Tibial artery (tissue), 4 donors: ENCODE results near the gene CPED1.

Source experiments
- DNase-seq, 2 donors: peaks; one replicate each; pipeline ENCODE4 v3.0.0-alpha.2; 2019
- H3K27ac ChIP-seq, 2 donors: fragments of 200-600 bp; sonication (generic) in 1 of 2; 1 replicate in 1 of 2; 2 replicates in 1 of 2; pipeline ENCODE4 v1.5.1; 2018 to 2019; ENCODE audit warnings: mild to moderate bottlenecking in 1 of 2
- H3K27me3 ChIP-seq, 2 donors: fragments of 200-600 bp; sonication (generic) in 1 of 2; one replicate each; pipeline versions ENCODE4 v1.5.1 to v1.6.0; 2016 to 2019
- H3K36me3 ChIP-seq, 3 donors: fragments of 200-600 bp; sonication (generic) in 2 of 3; one replicate each; pipeline ENCODE4 v1.5.1; 2016 to 2019; ENCODE audit warnings: mild to moderate bottlenecking in 2 of 3
- H3K4me1 ChIP-seq, 4 donors: fragments of 200-600 bp; sonication (generic) in 2 of 4; 1 replicate in 3 of 4; 2 replicates in 1 of 4; pipeline ENCODE4 v1.5.1; 2016 to 2019
- H3K4me3 ChIP-seq, 2 donors: fragments of 200-600 bp; sonication (generic) in 1 of 2; 1 replicate in 1 of 2; 2 replicates in 1 of 2; pipeline ENCODE4 v1.5.1; 2018 to 2019; ENCODE audit warnings: mild to moderate bottlenecking in 2 of 2
- H3K9me3 ChIP-seq, 3 donors: fragments of 200-600 bp; sonication (generic) in 1 of 3; one replicate each; pipeline ENCODE4 v1.5.1; 2016 to 2019
- intact Hi-C: fragments of 100-400 bp; cut with DNase I; formaldehyde crosslinking; loops from one replicate; pipeline ENCODE4 v1.15.0; 2023; ENCODE audit warnings: low total_unique reads
- TF ChIP-seq, protein P1 (sequence below), 2 experiments: fragments of 200-600 bp in 1 of 2; fragments of 450-650 bp in 1 of 2; IDR thresholded peaks; one replicate each; pipeline ENCODE4 v1.5.1; 2017 to 2019; ENCODE audit warnings: antibody characterized with exemption in 2 of 2, mild to moderate bottlenecking in 1 of 2, moderate library complexity in 1 of 2

Gene CPED1

DNA sequence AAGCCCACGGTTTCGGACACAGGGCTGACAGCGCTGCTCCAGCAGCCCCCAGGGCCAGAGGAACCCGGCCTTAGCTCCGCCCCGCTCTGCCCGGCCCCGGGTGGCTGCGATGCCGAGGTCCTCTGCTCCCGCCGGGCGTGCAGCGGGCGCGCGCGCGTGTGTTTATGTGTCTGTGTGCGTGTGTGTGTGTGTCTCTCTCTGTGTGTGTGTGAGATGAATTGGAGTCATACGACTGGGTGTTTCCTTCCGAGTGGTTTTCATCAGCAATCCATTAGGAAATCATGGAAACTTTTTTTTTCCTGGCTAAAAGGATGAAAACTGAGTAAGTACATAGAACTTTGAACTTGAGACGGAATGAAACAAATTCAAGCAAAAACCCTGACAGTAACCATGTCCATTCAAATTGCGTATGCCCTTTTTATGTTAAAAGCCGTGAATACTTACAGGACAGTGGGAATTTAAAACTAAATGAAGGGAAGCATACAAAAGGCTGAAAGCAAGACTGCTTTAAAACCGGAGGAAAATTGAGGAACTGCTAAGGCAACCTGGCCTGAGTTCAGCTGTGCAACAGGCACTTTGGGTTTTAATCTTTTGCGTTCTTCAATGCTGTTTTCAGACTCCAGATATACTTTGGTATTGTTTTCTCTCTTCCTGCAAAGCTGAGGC, at the start of gene CPED1:
Gene CPED1 (plus strand): TSS at position 121 of the 666 bp plus-strand sequence. CDS start 911 bp downstream, outside the sequence.
- intact Hi-C loops = loop anchor here (2.0 kb wide), 1 partner anchor 92 kb away; no protein-coding TSS in a partner anchor

DNA sequence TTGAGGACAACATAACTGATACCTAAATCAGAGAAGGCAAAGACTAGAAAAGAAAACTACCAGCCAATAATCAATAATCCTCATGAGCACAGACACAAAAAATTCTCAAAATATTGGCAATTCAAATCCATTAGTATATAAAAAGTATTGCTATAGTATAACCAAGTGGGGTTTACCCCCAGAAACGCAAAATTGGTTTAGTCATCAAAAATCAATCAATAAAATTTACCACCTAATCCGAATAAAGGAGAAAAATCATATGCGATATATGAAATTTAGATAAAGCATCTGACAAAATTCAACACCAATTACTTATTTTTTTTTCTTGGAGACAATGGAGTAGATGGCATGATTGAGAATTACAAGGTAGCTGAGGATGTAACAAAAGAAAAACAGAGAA, 49.2 kb upstream of the CPED1 start:
- no peaks in the 10 kb centered on the region for H3K9me3 ChIP-seq
- no peak for DNase-seq
- no peaks in the 10 kb centered on the region for H3K4me1 ChIP-seq
- H3K36me3 ChIP-seq = no peaks in the 10 kb centered on the region
- H3K4me3 ChIP-seq = no peak overlapping the region
- intact Hi-C loops = loop anchor here (5.0 kb wide), 1 partner anchor 147 kb away; no protein-coding TSS in a partner anchor
- TF ChIP-seq, protein P1, sequence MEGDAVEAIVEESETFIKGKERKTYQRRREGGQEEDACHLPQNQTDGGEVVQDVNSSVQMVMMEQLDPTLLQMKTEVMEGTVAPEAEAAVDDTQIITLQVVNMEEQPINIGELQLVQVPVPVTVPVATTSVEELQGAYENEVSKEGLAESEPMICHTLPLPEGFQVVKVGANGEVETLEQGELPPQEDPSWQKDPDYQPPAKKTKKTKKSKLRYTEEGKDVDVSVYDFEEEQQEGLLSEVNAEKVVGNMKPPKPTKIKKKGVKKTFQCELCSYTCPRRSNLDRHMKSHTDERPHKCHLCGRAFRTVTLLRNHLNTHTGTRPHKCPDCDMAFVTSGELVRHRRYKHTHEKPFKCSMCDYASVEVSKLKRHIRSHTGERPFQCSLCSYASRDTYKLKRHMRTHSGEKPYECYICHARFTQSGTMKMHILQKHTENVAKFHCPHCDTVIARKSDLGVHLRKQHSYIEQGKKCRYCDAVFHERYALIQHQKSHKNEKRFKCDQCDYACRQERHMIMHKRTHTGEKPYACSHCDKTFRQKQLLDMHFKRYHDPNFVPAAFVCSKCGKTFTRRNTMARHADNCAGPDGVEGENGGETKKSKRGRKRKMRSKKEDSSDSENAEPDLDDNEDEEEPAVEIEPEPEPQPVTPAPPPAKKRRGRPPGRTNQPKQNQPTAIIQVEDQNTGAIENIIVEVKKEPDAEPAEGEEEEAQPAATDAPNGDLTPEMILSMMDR (IDR thresholded peaks at IDR 0.05) = no peak
- H3K27me3 ChIP-seq = no peaks in the 10 kb centered on the region
- no peak overlapping the region for H3K27ac ChIP-seq

More for the DNA sequence above, at the start of gene CPED1:
- Histone ChIP-seq H3K27me3 (no peaks in the 10 kb centered on the region), H3K27ac (peak within 1 kb of the TSS; percentile 87 to 89), H3K36me3 (no peaks in the 10 kb centered on the region), H3K4me1 (peaks cover 0 to 20% (median 5%) of the 10 kb centered on the region in 4 donors), H3K9me3 (no peaks in the 10 kb centered on the region), H3K4me3 (peak within 1 kb of the TSS; percentile 63)
- TF ChIP-seq, protein P1 (IDR thresholded peaks at IDR 0.05) = no peak
- DNase-seq = peak; percentile 87 to 92

DNA sequence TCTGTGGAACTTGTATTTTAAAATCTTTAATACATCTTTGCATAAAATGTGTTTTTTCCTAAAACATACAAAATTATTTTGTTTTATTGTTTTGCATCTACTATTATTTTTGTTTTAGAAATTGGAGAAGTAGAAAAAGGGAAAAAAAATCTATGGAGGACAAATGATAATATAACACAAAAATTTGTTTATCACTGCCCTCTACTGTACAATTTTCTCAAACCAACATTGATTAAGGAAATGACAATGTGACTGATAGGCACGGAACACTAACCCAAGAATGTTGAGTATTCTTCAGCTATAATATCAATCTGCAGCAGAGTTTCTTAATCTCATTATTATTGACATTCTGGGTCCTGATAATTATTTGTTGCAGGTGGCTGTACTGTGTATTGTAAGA, 47.4 kb upstream of the CPED1 start:
- Histone ChIP-seq H3K36me3 (no peaks in the 10 kb centered on the region), H3K4me3 (no peak overlapping the region), H3K9me3 (no peaks in the 10 kb centered on the region), H3K27me3 (no peaks in the 10 kb centered on the region), H3K4me1 (no peaks in the 10 kb centered on the region), H3K27ac (no peak overlapping the region)
- no peak for DNase-seq
- intact Hi-C loops = no loop called here
- TF ChIP-seq, protein P1 (IDR thresholded peaks at IDR 0.05) = peak; percentile 35 to 43

DNA sequence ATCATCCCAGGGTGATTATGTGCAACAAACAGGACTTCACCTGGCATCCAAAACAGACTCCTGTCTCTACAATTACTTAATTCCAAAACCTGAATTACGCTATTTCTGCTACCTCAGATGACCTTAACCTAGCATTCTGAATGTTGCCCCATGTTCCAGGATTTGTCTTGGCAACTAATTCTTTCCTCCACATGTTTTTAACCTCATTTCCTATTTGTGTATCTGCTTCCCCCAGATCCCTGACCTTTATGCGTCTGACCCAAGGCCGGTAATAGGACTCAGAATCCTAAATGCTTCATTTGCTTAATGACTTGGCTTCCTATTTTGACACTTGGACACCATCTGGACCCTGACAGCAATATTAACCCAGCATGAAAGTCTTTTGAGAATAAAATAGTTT, 46.7 kb upstream of the CPED1 start:
- no peak overlapping the region for H3K27ac ChIP-seq
- intact Hi-C loops = no loop called here
- no peaks in the 10 kb centered on the region for H3K27me3 ChIP-seq
- H3K36me3 ChIP-seq = no peaks in the 10 kb centered on the region
- H3K4me3 ChIP-seq = no peak overlapping the region
- TF ChIP-seq, protein P1 (IDR thresholded peaks at IDR 0.05) = no peak
- H3K9me3 ChIP-seq = no peaks in the 10 kb centered on the region
- no peaks in the 10 kb centered on the region for H3K4me1 ChIP-seq
- no peak for DNase-seq

DNA sequence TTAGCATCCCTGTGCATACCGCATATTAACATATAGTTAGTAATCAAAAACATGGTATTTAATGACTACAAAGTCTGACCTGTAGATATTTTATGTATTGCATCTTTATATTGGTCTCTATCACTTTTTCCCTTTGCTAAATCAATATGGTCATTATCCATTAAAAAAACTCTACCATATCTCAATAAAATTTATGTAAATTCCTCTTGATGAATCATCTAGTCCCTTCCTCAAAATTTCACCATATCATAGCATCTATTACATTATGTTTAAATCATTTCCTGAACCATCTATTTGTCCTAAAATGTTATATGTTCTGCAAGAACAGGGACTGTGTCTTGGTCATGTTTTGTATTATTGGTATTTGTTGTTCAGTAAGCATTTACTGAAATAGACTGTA, 45.6 kb upstream of the CPED1 start:
- Histone ChIP-seq H3K27me3 (no peaks in the 10 kb centered on the region), H3K9me3 (no peaks in the 10 kb centered on the region), H3K4me1 (no peaks in the 10 kb centered on the region), H3K27ac (no peak overlapping the region), H3K4me3 (no peak overlapping the region), H3K36me3 (no peaks in the 10 kb centered on the region)
- intact Hi-C loops = no loop called here
- no peak for DNase-seq
- TF ChIP-seq, protein P1 (IDR thresholded peaks at IDR 0.05) = no peak
